Measurements from ENCODE around the gene WNK2.

DNA sequence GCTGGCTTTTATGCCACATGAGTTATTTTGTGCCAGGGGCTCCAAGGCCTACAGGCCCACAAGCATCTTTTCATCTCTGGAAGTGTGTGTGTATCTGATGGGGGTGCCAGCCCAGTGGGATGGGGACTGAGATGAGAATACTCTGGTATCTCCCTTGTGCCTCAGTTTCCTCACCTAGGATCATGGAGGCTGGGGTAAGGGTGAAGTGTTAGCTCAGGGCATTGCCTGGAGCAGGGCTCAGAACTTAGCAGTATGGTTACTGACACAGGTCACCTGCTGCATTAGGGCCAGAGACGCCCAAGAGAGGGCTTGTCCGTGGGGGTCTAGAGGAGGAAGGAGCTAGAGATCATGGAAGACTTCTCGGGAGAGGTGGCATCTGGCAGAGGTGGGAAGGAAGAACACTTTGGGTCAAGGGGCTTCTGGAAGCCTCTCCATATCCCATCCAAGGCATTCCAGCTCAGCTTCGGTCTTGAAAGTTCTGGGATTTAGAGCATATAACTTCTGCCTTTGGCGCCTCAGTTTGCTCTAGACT is 742 bp upstream of the WNK2 start:
- TF ChIP-seq CTCF (IDR thresholded peaks at IDR 0.05) (no peak), POLR2A (IDR thresholded peaks at IDR 0.05) (no peak)
